Measurements from ENCODE around the gene ZNF891. TPM values are rescaled to one million over a fixed set of nuclear protein-coding genes. Genes with fewer than 3 reads are reported as not detected.

ZNF891 gene
- total RNA-seq, 4 donors from 2014 or later: 1.4 to 4.6 (median 3.2) TPM

DNA sequence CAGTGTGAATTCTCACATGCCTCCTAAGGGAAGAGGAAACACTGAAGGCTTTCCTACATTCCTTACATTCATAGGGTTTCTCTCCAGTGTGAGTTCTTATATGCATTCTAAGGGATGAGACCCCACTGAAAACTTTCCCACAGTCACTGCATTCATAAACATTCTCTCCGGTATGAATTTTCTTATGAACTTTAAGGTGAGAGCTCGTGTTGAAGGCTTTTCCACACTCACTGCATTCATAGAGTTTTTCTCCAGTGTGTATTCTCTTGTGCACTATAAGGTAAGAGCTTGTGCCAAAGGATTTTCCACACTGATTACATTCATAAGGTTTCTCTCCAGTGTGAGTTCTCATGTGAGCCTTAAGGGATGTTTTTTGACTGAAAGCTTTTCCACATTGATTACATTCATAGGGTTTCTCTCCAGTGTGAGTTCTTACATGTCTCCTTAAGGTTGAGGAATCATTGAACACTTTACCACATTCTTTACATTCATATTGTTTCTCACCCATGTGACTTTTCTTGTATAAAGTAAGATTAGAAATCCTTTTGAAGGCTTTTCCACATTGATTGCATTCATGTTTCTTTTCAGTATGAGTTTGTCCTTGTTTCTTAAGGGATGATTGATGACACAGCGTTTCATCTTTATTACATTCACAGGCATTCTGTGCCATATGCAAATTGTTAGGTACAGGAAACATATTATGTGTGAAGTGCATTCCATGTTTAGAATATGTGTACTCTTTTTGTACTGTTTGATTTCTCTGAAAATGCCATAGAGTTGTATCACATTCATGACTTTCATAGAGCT lies 9.5 kb downstream of the ZNF891 start:
- Histone ChIP-seq H3K4me1 (no peaks in the 10 kb centered on the region), H3K4me3 (no peak overlapping the region), H3K36me3 (peaks cover 44% of the 10 kb centered on the region), H3K9me3 (peaks cover 90% of the 10 kb centered on the region), H3K27ac (no peak overlapping the region), H3K27me3 (no peaks in the 10 kb centered on the region)
- WGBS: 92% methylated on average over 3 of the region's 3 CpGs
- TF ChIP-seq, protein P1, sequence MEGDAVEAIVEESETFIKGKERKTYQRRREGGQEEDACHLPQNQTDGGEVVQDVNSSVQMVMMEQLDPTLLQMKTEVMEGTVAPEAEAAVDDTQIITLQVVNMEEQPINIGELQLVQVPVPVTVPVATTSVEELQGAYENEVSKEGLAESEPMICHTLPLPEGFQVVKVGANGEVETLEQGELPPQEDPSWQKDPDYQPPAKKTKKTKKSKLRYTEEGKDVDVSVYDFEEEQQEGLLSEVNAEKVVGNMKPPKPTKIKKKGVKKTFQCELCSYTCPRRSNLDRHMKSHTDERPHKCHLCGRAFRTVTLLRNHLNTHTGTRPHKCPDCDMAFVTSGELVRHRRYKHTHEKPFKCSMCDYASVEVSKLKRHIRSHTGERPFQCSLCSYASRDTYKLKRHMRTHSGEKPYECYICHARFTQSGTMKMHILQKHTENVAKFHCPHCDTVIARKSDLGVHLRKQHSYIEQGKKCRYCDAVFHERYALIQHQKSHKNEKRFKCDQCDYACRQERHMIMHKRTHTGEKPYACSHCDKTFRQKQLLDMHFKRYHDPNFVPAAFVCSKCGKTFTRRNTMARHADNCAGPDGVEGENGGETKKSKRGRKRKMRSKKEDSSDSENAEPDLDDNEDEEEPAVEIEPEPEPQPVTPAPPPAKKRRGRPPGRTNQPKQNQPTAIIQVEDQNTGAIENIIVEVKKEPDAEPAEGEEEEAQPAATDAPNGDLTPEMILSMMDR (IDR thresholded peaks at IDR 0.05): no peak
- TF ChIP-seq POLR2AphosphoS5 (IDR thresholded peaks at IDR 0.05): no peak
- no peak for TF ChIP-seq EP300 (IDR thresholded peaks at IDR 0.05)
- no peak for TF ChIP-seq POLR2A (IDR thresholded peaks at IDR 0.05)
- no peak for DNase-seq (ENCODE audit: low spot score in 2 of 2)

DNA sequence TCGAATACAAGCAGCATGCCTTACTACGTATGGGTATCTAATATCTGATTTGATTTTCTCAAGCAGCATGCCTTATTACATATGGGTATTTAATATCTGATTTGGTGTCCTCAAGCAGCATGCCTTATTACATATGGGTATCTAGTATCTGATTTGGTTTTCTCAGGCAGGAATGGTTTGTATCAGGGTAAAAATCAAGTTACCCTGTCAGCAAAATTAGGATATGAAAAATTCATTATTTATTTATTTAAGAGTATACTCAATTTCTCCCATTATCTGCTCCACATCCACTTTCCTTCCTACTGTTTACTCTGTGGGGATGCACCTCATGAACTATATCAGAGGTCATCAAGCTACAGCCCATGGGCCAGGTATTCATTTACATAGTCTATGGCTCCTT lies 21.9 kb downstream of the ZNF891 start:
- Histone ChIP-seq H3K27me3 (no peaks in the 10 kb centered on the region), H3K4me1 (no peaks in the 10 kb centered on the region), H3K4me3 (no peak overlapping the region), H3K27ac (no peak overlapping the region), H3K9me3 (peaks cover 94% of the 10 kb centered on the region), H3K36me3 (peaks cover 44% of the 10 kb centered on the region)
- WGBS: 97% methylated on average over 2 of the region's 2 CpGs
- DNase-seq (ENCODE audit: low spot score in 2 of 2): no peak
- TF ChIP-seq, protein P1 (IDR thresholded peaks at IDR 0.05): no peak

DNA sequence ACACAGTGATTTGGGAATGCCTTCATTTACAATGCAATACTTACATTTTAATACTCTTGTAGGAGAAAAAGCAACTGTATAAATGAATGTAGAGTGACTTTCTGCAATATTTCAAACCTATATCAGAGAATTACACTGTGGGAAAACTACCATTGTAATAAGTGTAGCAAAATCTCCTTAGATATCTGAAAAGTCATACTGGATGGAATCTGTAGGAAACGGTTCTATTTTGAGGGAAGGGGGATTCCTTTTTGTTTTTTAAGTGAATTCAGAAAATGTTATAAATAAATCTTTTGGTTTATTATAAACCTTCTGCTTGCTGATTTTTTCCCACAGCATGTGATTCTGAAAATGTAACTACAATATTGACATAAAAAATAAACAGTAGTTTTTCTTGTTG lies 23.0 kb downstream of the ZNF891 start:
- Histone ChIP-seq H3K4me1 (no peaks in the 10 kb centered on the region), H3K4me3 (no peak overlapping the region), H3K9me3 (peaks cover 95% of the 10 kb centered on the region), H3K27me3 (no peaks in the 10 kb centered on the region), H3K27ac (no peak overlapping the region), H3K36me3 (peaks cover 53% of the 10 kb centered on the region)
- 92% methylated on average over 1 of the region's 1 CpG for WGBS
- DNase-seq (ENCODE audit: low spot score in 2 of 2): no peak
- TF ChIP-seq POLR2A (IDR thresholded peaks at IDR 0.05): no peak
- TF ChIP-seq, protein P1 (IDR thresholded peaks at IDR 0.05): no peak
- TF ChIP-seq EP300 (IDR thresholded peaks at IDR 0.05): no peak
- TF ChIP-seq POLR2AphosphoS5 (IDR thresholded peaks at IDR 0.05): no peak

DNA sequence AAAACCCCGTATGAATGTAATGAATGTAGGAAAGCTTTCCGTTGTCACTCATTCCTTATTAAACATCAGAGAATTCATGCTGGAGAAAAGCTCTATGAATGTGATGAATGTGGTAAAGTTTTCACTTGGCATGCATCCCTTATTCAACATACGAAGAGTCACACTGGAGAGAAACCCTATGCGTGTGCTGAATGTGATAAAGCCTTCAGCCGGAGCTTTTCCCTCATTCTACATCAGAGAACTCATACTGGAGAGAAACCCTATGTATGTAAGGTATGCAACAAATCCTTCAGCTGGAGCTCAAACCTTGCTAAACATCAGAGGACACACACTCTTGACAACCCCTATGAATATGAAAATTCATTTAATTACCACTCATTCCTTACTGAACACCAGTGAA lies 23.8 kb downstream of the ZNF891 start:
- Histone ChIP-seq H3K27me3 (no peaks in the 10 kb centered on the region), H3K9me3 (peaks cover 95% of the 10 kb centered on the region), H3K4me3 (no peak overlapping the region), H3K4me1 (no peaks in the 10 kb centered on the region), H3K36me3 (peaks cover 62% of the 10 kb centered on the region), H3K27ac (no peak overlapping the region)
- no peak for DNase-seq (ENCODE audit: low spot score in 2 of 2)
- WGBS: 97% methylated on average over 5 of the region's 5 CpGs
- no peak for TF ChIP-seq POLR2AphosphoS5 (IDR thresholded peaks at IDR 0.05)
- TF ChIP-seq, protein P1 (IDR thresholded peaks at IDR 0.05): no peak
- no peak for TF ChIP-seq EP300 (IDR thresholded peaks at IDR 0.05)
- no peak for TF ChIP-seq POLR2A (IDR thresholded peaks at IDR 0.05)

DNA sequence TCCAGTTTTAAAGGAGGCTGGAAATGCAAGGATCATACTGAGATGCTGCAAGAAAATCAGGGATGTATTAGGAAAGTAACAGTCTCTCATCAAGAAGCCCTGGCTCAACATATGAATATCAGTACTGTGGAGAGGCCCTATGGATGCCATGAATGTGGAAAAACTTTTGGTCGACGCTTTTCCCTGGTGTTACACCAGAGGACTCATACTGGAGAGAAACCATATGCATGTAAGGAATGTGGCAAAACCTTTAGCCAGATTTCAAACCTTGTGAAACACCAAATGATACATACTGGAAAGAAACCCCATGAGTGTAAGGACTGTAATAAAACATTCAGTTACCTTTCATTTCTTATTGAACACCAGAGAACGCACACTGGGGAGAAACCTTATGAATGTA lies 24.5 kb downstream of the ZNF891 start:
- Histone ChIP-seq H3K27me3 (no peaks in the 10 kb centered on the region), H3K4me3 (no peak overlapping the region), H3K36me3 (peaks cover 68% of the 10 kb centered on the region), H3K4me1 (no peaks in the 10 kb centered on the region), H3K27ac (no peak overlapping the region), H3K9me3 (peaks cover 95% of the 10 kb centered on the region)
- DNase-seq (ENCODE audit: low spot score in 2 of 2): no peak
- 100% methylated on average over 3 of the region's 3 CpGs for WGBS
- TF ChIP-seq EP300 (IDR thresholded peaks at IDR 0.05) (no peak), POLR2A (IDR thresholded peaks at IDR 0.05) (no peak), POLR2AphosphoS5 (IDR thresholded peaks at IDR 0.05) (no peak)
- TF ChIP-seq, protein P1 (IDR thresholded peaks at IDR 0.05): no peak
